Heart left ventricle (tissue), 16 donors: Measurements from ENCODE around the gene PNMT. TPM values are rescaled to one million over a fixed set of nuclear protein-coding genes. Genes with fewer than 3 reads are reported as not detected.

Experiments
- ATAC-seq, 4 donors: fragments of 200-7000 bp; cut with Tn5 transposase; one replicate each; pipeline ENCODE4 v1.9.1; 2020 to 2022; ENCODE audit warnings: moderate library complexity in 4 of 4, mild to moderate bottlenecking in 3 of 4, moderate number of reproducible peaks in 1 of 4
- DNase-seq, 5 donors: peaks; one replicate each; pipeline ENCODE4 v3.0.0-alpha.2; 2020
- H3K27ac ChIP-seq, 12 donors: fragments of 200-600 bp; sonication (generic) in 4 of 12; one replicate each; pipeline versions ENCODE4 v1.5.0 to v1.8.0; 2016 to 2022; ENCODE audit warnings: mild to moderate bottlenecking in 2 of 12
- H3K27me3 ChIP-seq, 9 donors: fragments of 200-600 bp; sonication (generic) in 2 of 9; one replicate each; pipeline versions ENCODE4 v1.5.1 to v1.8.0; 2016 to 2022; ENCODE audit warnings: mild to moderate bottlenecking in 3 of 9
- H3K36me3 ChIP-seq, 9 donors: fragments of 200-600 bp; sonication (generic) in 2 of 9; one replicate each; pipeline versions ENCODE4 v1.5.0 to v1.8.0; 2018 to 2022; ENCODE audit warnings: mild to moderate bottlenecking in 2 of 9
- H3K4me1 ChIP-seq, 12 donors: fragments of 200-600 bp; sonication (generic) in 4 of 12; one replicate each; pipeline versions ENCODE4 v1.5.0 to v1.8.0; 2016 to 2022; ENCODE audit warnings: mild to moderate bottlenecking in 3 of 12
- H3K4me3 ChIP-seq, 12 donors: fragments of 200-600 bp; sonication (generic) in 4 of 12; one replicate each; pipeline versions ENCODE4 v1.5.0 to v1.8.0; 2017 to 2022; ENCODE audit warnings: mild to moderate bottlenecking in 9 of 12, moderate library complexity in 4 of 12
- H3K9me3 ChIP-seq, 12 donors: fragments of 200-600 bp; sonication (generic) in 4 of 12; one replicate each; pipeline versions ENCODE4 v1.5.0 to v1.8.0; 2016 to 2022; ENCODE audit warnings: mild to moderate bottlenecking in 1 of 12
- POLR2A ChIP-seq, 2 donors: fragments of 450-650 bp; IDR thresholded peaks; one replicate each; pipeline ENCODE4 v1.6.1; 2017; ENCODE audit warnings: antibody characterized with exemption in 2 of 2, mild to moderate bottlenecking in 2 of 2, moderate library complexity in 2 of 2
- WGBS, 4 donors: extraction: QIAGEN DNeasy Blood & Tissue Kit in 2 of 4; methylation state at CpG; one replicate each; pipeline versions ENCODE4 v1.1.5 to v1.1.7; 2013 to 2018; 5-methylcytosine and 5-hydroxymethylcytosine counted together
- intact Hi-C, 10 donors: fragments of 100-400 bp; cut with DNase I; formaldehyde crosslinking; loops; one replicate each; pipeline versions ENCODE4 v1.11.1 to v1.14.2; 2022
- polyA plus RNA-seq, 2 donors: library from polyadenylated mRNA; stranded (reverse); fragments of 200-250 nt; gene quantifications; one replicate each; pipeline ENCODE4 v1.2.3, GENCODE V29; 2013
- total RNA-seq, 9 donors: library from RNA; depleted of rRNA in 2 of 9; stranded (reverse); fragments of >200 nt in 2 of 9; fragmentation: NEBNext Ultra II Directional in 3 of 9; extraction: Animal tissue kit (Norgen Biotek cat#: 25700) in 3 of 9; gene quantifications; one replicate each; pipeline versions ENCODE4 v1.1.0 to v1.2.4, GENCODE V29; 2016 to 2023
- TF ChIP-seq, protein P1 (sequence below), 12 donors: fragments of 200-600 bp; sonication (generic) in 4 of 12; IDR thresholded peaks; one replicate each; pipeline versions ENCODE4 v1.5.0 to v1.8.0; 2018 to 2022; ENCODE audit warnings: antibody characterized with exemption in 12 of 12, mild to moderate bottlenecking in 5 of 12
- donor health status: ischemic (EF 13 %, LVEDD 7.1; RV severe dilation, severe dysfunction).
- donor health status: healthy with polysubstance abuse.
- donor health status: DM: no; HTN: yes; CAD: no.
- donor health status: DM: no; HTN: no; CAD: no.
- donor health status: ischemic (EF 25% LVEDD 6.9; RV normal size, moderate dysfunction).
- donor health status: ischemic (EF 25% LVEDD 5.7; RV mildly dilated, moderate dysfunction).
- donor health status: healthy.
- donor health status: DM: yes; HTN: yes; CAD: no.
- donor health status: ischemic (EF 35%, LVEDD 5.7; RV mildly dilated, moderate dysfunction).
- donor health status: nonischemic (EF 11% LVEDD 7.7; RV severe dilation, severe dysfunction).
- donor health status: DM: yes; HTN: yes; CAD: no.
- donor health status: PGD.
- donor health status: ischemic (EF 29% LVEDD 5.4; RV normal size, mild dysfunction).
- donor health status: nonischemic (EF 23%, LVEDD 6.1; RV moderate dilation, normal function).

Gene PNMT
- total and polyA plus RNA-seq, 11 donors: 2.4 to 15.6 (median 6.1) TPM

DNA sequence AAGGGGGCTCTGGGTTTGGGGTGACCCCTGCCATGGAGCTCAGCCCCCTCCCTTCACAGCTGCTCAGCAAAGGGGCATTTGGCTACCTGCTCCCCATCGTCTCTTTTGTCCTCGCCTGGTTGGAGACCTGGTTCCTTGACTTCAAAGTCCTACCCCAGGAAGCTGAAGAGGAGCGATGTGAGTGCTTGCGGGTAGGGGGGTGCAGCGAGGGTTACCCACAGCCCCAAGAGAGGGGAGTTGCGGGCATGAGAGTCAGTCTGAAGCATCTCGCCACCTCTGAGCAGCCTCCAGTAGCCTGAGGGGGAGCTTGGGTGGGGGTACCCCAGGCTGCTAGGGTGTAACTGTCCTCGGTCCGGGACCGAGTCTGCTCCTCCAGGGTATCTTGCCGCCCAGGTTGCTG, 9.9 kb upstream of the PNMT start:
- H3K27ac ChIP-seq: peak overlapping the region in 9 of 12 donors; percentile 10 to 99 (median 85)
- H3K4me1 ChIP-seq: peaks cover 13 to 84% (median 46%) of the 10 kb centered on the region in 12 donors
- ATAC-seq: no peak
- H3K36me3 ChIP-seq: peaks cover 0 to 55% (median 11%) of the 10 kb centered on the region in 9 donors
- DNase-seq: no peak
- 92 to 97% (median 94%) methylated on average over 8 to 11 of the region's 11 CpGs for WGBS, 4 donors
- H3K9me3 ChIP-seq: no peaks in the 10 kb centered on the region
- no peaks in the 10 kb centered on the region for H3K27me3 ChIP-seq
- intact Hi-C loops: no loop called here
- TF ChIP-seq, protein P1, sequence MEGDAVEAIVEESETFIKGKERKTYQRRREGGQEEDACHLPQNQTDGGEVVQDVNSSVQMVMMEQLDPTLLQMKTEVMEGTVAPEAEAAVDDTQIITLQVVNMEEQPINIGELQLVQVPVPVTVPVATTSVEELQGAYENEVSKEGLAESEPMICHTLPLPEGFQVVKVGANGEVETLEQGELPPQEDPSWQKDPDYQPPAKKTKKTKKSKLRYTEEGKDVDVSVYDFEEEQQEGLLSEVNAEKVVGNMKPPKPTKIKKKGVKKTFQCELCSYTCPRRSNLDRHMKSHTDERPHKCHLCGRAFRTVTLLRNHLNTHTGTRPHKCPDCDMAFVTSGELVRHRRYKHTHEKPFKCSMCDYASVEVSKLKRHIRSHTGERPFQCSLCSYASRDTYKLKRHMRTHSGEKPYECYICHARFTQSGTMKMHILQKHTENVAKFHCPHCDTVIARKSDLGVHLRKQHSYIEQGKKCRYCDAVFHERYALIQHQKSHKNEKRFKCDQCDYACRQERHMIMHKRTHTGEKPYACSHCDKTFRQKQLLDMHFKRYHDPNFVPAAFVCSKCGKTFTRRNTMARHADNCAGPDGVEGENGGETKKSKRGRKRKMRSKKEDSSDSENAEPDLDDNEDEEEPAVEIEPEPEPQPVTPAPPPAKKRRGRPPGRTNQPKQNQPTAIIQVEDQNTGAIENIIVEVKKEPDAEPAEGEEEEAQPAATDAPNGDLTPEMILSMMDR (IDR thresholded peaks at IDR 0.05): no peak
- TF ChIP-seq POLR2A (IDR thresholded peaks at IDR 0.05): no peak
- H3K4me3 ChIP-seq: no peak overlapping the region

DNA sequence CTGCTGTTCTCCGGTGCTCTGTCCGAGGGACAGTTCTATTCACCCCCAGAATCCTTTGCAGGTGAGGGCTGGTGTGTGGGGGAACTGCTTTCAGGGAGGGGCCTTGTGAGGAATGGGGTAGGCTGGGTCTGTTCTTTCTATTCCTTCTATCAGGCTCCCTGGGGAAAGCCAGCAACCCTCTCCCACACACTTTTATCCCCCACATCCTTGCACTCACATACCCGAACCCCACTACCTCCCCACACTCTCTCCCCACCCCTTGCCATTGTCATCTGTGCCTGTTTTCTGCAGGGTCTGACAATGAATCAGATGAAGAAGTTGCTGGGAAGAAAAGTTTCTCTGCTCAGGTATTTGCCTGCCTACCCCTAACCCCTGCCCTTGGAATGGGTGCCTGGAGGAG, 9.5 kb upstream of the PNMT start:
- no peak for DNase-seq
- Histone ChIP-seq H3K27ac (peak overlapping the region; percentile 40 to 99 (median 84)), H3K9me3 (no peaks in the 10 kb centered on the region), H3K4me1 (peaks cover 13 to 84% (median 50%) of the 10 kb centered on the region in 12 donors), H3K36me3 (peaks cover 0 to 55% (median 11%) of the 10 kb centered on the region in 9 donors), H3K27me3 (no peaks in the 10 kb centered on the region), H3K4me3 (no peak overlapping the region)
- intact Hi-C loops: no loop called here
- no peak for ATAC-seq
- TF ChIP-seq POLR2A (IDR thresholded peaks at IDR 0.05): no peak
- TF ChIP-seq, protein P1 (IDR thresholded peaks at IDR 0.05): no peak
- 77 to 85% (median 80%) methylated on average over 3 of the region's 3 CpGs for WGBS, 4 donors

DNA sequence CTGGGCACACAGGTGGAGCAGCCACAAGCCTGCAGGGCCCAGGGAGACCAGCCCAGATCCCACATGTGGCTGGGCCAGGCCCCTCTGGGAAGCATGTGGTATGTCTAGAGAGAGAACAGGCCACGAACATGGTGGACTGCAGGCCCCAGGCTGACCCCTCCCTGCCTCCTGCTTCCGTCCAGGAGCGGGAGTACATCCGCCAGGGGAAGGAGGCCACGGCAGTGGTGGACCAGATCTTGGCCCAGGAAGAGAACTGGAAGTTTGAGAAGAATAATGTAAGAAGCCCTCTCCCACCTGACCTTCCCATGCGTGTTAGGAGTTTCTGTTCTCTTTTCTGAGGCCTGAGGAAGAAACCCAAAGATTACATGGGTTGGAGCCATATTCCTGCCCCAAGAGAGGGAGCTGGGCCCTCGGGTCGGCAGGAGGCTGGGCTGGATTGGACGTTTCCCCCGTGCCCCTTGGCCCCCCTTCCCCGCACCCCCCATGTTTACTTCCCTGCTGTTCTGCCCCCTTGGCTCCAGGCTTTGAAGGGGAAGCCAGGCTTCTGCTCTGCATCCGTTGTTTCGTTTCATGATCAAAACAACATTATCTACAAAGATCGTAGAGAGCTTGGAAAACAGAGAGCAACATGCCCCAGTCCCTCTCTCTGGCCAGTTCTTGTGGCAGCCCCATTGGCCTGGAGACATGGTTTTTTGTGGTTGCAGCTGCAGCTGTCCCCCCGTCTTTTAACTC, 8.8 kb upstream of the PNMT start:
- DNase-seq (peak in 1 of 5 donors; percentile 44), ATAC-seq (peak in 2 of 4 donors; percentile 1 to 38)
- TF ChIP-seq, protein P1 (IDR thresholded peaks at IDR 0.05): no peak
- TF ChIP-seq POLR2A (IDR thresholded peaks at IDR 0.05): no peak
- H3K36me3 ChIP-seq: peaks cover 0 to 54% (median 11%) of the 10 kb centered on the region in 9 donors
- peak overlapping the region; percentile 40 to 99 (median 84) for H3K27ac ChIP-seq
- H3K27me3 ChIP-seq: no peaks in the 10 kb centered on the region
- intact Hi-C loops: loop anchor here in 1 of 10 donors (10.0 kb wide), 1 partner anchor 655 kb away; no protein-coding TSS in a partner anchor
- H3K4me1 ChIP-seq: peaks cover 13 to 85% (median 56%) of the 10 kb centered on the region in 12 donors
- peak overlapping the region in 3 of 12 donors; percentile 1 to 19 (median 7) for H3K4me3 ChIP-seq
- H3K9me3 ChIP-seq: no peaks in the 10 kb centered on the region
- WGBS, 4 donors: 40 to 51% (median 46%) methylated on average over 13 to 15 of the region's 15 CpGs

DNA sequence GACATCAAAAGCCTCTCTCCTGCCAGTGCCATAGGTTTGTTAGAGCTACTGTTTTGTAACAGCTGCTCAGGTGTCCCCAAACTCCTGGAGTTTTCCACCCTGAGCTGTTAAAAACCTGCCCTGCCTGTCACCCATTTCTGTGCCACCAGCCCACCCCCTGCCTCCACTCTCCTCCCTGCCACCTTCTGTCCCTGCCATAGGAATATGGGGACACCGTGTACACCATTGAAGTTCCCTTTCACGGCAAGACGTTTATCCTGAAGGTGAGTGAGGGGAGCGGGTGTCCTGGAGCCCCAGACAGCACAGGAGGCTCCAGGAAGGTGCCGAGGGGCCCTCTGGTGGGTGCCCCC, 8.3 kb upstream of the PNMT start:
- ATAC-seq: no peak
- Histone ChIP-seq H3K36me3 (peaks cover 0 to 49% (median 11%) of the 10 kb centered on the region in 9 donors), H3K4me1 (peaks cover 13 to 84% (median 58%) of the 10 kb centered on the region in 12 donors), H3K9me3 (no peaks in the 10 kb centered on the region), H3K4me3 (peak overlapping the region in 3 of 12 donors; percentile 1 to 19 (median 7)), H3K27ac (peak overlapping the region; percentile 40 to 99 (median 84)), H3K27me3 (no peaks in the 10 kb centered on the region)
- TF ChIP-seq POLR2A (IDR thresholded peaks at IDR 0.05): no peak
- DNase-seq: no peak
- 64 to 75% (median 68%) methylated on average over 5 of the region's 5 CpGs for WGBS, 4 donors
- intact Hi-C loops: loop anchor here in 1 of 10 donors (10.0 kb wide), 1 partner anchor 655 kb away; no protein-coding TSS in a partner anchor
